T-helper 17 cell (primary cell): ENCODE results near the gene HIVEP3. TPM values are rescaled to one million over a fixed set of nuclear protein-coding genes. Genes with fewer than 3 reads are reported as not detected.

ENCODE experiments used
- ATAC-seq: fragments of 150-1000 bp; cut with Tn5 transposase; 2 replicates; pipeline ENCODE4 v1.10.0; 2021; ENCODE audit warnings: mild to moderate bottlenecking, moderate library complexity
- DNase-seq, 3 donors: peaks; one replicate each; pipeline versions ENCODE4 v3.0.0 to v3.0.0-alpha.2; 2020 to 2021
- H3K9me3 ChIP-seq: one replicate; pipeline ENCODE4 v1.7.0; 2013; ENCODE audit warnings: low read length, mild to moderate bottlenecking; ENCODE audit not compliant: control insufficient read depth, poor library complexity, severe bottlenecking
- H3K27ac Mint-ChIP-seq: one replicate; pipeline ENCODE4 v1.8.0; 2022; ENCODE audit warnings: mild to moderate bottlenecking, moderate library complexity, mixed read lengths
- H3K27me3 Mint-ChIP-seq: one replicate; pipeline ENCODE4 v1.8.0; 2022; ENCODE audit warnings: mixed read lengths
- H3K36me3 Mint-ChIP-seq: one replicate; pipeline ENCODE4 v1.8.0; 2022; ENCODE audit warnings: low read depth, mixed read lengths
- H3K4me1 Mint-ChIP-seq: one replicate; pipeline ENCODE4 v1.8.0; 2022; ENCODE audit warnings: mild to moderate bottlenecking, mixed read lengths
- H3K4me3 Mint-ChIP-seq: one replicate; pipeline ENCODE4 v1.8.0; 2022; ENCODE audit warnings: mild to moderate bottlenecking, moderate library complexity, mixed read lengths
- total RNA-seq, 4 donors: library from RNA in 2 of 4; stranded (reverse) in 2 of 4; gene quantifications; one replicate each; pipeline ENCODE4 v1.2.3 and lab custom pipeline; 2022 to 2026

HIVEP3 gene
- total RNA-seq, 2 donors from 2014 or later: 11.1 to 13.9 TPM

DNA sequence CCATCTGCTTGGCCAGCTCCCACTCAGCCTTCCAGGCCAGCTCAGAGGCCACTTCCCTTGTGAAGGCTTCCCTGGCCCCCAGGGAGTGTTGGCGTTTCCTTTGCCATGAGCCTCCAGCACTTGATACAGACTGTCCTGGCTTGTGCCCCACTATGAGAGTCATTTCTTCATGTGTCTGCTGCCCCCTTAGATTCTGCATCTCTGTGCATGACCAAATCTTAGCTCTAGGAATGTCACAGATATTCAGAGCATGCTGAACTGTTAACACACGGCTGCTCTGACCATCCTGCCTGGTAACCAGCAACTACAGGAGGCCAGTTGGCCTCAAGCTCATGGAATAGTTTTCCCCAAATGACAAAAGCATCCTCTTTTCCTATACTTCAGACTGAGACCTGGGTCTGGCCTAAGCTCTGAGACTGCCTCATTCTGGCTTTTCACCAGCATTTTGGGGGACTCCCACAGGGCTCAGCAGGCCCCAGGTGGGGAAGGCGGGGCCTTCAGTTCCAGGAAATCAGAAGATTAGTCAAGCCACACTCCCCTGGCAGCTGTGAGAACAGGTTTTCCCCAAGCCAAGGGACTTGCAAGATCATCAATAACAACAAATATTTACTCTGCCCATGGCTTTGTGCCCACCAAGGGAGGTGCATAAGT, 251.6 kb downstream of the HIVEP3 start:
- peak; percentile 86 for ATAC-seq
- H3K9me3 ChIP-seq: no peaks in the 10 kb centered on the region
- H3K27me3 Mint-ChIP-seq: no peaks in the 10 kb centered on the region
- peak overlapping the region; percentile 96 for H3K27ac Mint-ChIP-seq
- peaks cover 57% of the 10 kb centered on the region for H3K4me1 Mint-ChIP-seq
- H3K4me3 Mint-ChIP-seq: peak overlapping the region; percentile 47
- peak; percentile 41 to 48 (median 43) for DNase-seq
- H3K36me3 Mint-ChIP-seq: no peaks in the 10 kb centered on the region

DNA sequence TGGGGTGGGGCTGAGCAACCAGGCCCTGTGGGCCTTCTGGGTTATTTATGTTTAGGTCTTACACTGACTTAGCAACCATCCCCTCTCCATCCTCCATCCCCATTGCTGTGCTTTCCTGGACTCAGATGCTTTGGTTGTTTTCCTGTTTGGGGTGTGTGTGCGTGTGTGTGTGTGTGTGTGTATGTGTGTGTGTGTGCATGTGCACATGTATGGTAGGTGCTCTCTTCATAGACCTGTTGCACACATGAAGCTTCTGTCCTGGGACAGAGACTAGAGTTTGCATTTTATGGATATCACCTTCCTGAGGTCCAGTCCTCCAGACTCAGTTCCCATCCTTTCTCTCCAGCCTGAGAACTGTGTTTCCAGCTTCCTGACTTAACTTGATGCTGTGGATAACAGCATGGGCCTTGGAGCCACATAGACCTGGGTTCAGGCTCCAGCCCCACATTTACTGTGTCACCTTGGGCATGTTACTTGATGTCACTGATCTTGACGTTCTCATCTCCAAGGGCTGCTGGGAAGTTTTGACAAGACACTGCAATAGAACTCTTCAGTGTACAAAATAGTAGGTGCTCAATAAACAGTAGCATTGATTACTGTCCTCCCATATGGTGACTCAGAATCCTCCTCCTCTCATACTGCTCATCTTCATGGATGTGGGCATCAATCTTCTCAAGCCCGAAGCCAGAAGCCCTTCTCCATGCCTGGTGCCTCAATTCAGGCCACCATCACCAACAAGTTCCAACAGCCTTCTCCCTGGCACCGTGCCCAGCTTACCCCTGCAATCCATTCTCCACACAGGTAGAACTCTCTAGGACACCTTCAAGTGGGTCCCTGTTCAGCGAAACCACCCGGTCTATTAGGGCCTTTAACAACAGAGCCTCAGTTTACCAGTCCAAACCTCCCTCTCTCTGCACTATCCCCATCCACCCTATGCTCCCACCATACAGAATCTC, 252.5 kb downstream of the HIVEP3 start:
- no peak for DNase-seq
- Mint-ChIP-seq H3K4me1 (peaks cover 55% of the 10 kb centered on the region), H3K27ac (peak overlapping the region; percentile 96), H3K36me3 (no peaks in the 10 kb centered on the region), H3K27me3 (no peaks in the 10 kb centered on the region), H3K4me3 (peak overlapping the region; percentile 47)
- no peak for ATAC-seq
- no peaks in the 10 kb centered on the region for H3K9me3 ChIP-seq

GRCh38 chr1:41664861-41665640, 253.7 kb downstream of the HIVEP3 start:
- Mint-ChIP-seq H3K27me3 (no peaks in the 10 kb centered on the region), H3K36me3 (no peaks in the 10 kb centered on the region), H3K4me1 (peaks cover 55% of the 10 kb centered on the region), H3K27ac (peak overlapping the region; percentile 96), H3K4me3 (no peak overlapping the region)
- DNase-seq (no peak), ATAC-seq (no peak)
- H3K9me3 ChIP-seq: no peaks in the 10 kb centered on the region

DNA sequence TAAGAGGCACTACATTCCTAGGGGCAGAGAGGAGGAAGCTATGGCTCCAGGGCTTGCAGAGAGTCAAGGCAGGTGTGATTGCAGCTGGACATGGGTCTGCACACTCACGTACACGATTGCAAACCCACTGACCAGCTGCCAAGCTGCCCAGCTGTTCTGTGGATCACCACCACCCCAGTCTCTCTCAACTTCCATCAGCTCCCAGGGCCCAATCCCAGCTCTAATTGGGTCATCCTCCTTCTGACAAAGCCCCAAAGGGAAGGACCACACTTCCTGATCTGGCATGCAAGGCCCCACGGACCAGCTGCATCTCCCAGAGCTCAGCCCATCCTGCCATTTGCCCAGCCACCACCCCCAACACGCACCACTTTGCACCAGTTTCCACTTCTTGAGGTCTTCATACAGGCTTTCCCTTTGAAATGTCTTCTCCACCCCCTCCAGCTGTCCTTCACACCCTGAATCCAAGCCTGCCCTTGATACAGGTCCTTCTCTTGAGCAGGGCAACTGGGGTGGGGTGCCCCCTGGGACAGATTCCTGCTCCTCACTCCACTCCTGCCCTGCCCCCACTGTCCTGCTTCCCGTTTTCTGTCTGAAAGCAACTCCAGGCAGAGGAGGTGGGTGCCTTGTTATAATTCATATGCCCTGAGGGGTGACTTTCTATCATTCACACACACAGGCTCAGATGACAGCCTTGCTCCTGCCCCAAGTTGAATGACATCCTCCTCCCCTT, 254.9 kb downstream of the HIVEP3 start:
- no peak for ATAC-seq
- no peaks in the 10 kb centered on the region for H3K9me3 ChIP-seq
- H3K27ac Mint-ChIP-seq: peak overlapping the region; percentile 96
- DNase-seq: no peak
- peak overlapping the region; percentile 63 for H3K4me3 Mint-ChIP-seq
- H3K27me3 Mint-ChIP-seq: peaks cover 5% of the 10 kb centered on the region
- peaks cover 3% of the 10 kb centered on the region for H3K36me3 Mint-ChIP-seq
- H3K4me1 Mint-ChIP-seq: peaks cover 66% of the 10 kb centered on the region

DNA sequence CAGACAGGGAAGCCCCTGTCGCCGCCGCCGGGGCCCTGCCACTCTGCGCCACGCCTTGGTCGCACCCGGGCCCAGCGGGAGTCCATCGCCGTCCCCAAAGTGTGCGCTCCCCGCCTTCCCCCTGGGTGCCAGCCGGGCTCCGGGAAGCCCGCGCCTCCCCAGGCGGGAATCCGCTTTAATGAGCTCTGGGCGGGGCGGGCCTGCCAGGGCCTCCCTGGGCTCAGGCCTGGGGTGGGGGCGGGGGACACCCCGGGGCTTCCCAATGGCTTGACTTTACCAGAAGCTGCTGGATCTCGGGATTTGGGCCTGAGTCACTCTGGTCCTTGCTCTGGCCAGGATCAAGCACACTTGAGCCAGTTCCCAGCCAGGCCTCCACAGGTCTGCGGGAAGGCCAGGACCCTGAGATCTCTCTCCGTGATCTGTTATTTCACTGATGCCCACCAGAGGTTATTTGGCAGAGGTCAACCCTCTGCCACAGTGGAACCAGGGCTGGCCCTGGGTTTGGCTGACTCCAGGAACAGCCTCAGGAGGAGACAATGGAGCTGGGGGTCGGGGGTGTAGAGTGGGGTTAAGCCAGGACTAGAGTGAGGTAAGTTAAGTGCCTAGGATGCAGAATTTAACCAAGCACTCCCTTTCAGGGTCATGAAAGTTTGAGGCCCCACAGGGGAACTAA, 255.8 kb downstream of the HIVEP3 start:
- H3K4me3 Mint-ChIP-seq: peak overlapping the region; percentile 43
- H3K36me3 Mint-ChIP-seq: peaks cover 3% of the 10 kb centered on the region
- H3K27ac Mint-ChIP-seq: peak overlapping the region; percentile 96
- ATAC-seq (no peak), DNase-seq (peak in 1 of 3 donors; percentile 29)
- peaks cover 61% of the 10 kb centered on the region for H3K4me1 Mint-ChIP-seq
- H3K9me3 ChIP-seq: no peaks in the 10 kb centered on the region
- peaks cover 5% of the 10 kb centered on the region for H3K27me3 Mint-ChIP-seq

DNA sequence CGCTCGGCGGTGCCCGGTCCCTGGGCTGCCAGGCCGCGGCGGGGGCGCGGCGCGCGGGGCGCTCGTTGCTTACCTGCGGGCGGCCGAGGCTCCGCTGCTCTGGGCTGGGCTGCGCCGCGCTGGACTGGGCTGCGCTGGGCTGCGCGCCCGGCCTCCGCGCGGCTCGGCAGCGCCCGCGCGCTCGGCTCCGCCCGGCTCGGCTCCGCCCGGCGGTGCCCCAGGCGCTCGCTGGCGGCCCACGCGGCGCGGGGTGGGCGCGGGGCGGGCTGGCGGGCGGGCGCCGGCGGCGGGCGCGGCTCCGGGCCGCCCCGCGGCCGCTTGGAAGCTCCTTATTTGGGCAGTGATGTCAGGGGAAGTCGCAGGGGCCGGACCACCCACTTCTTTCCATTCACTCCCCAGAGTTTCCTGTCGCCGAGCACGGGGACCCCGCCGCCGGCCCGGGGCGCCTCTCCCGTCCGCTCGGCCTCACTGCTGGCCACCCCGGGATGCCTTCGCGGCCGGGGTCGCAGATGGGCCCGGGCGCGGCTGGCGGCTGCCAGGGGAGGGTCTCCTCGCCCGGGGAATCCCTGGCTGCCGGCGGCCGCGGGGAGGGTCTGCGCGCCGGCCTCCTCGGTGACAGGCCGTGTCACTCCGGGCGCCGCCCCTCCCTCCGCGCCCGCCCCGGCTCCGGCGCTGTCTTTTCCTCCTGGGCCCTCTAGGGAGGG, 256.5 kb downstream of the HIVEP3 start:
- ATAC-seq (peak; percentile 85), DNase-seq (peak; percentile 41 to 65 (median 63))
- Mint-ChIP-seq H3K36me3 (peaks cover 3% of the 10 kb centered on the region), H3K4me1 (peaks cover 59% of the 10 kb centered on the region), H3K27ac (peak overlapping the region; percentile 83), H3K4me3 (peak overlapping the region; percentile 43), H3K27me3 (peaks cover 5% of the 10 kb centered on the region)
- no peaks in the 10 kb centered on the region for H3K9me3 ChIP-seq

DNA sequence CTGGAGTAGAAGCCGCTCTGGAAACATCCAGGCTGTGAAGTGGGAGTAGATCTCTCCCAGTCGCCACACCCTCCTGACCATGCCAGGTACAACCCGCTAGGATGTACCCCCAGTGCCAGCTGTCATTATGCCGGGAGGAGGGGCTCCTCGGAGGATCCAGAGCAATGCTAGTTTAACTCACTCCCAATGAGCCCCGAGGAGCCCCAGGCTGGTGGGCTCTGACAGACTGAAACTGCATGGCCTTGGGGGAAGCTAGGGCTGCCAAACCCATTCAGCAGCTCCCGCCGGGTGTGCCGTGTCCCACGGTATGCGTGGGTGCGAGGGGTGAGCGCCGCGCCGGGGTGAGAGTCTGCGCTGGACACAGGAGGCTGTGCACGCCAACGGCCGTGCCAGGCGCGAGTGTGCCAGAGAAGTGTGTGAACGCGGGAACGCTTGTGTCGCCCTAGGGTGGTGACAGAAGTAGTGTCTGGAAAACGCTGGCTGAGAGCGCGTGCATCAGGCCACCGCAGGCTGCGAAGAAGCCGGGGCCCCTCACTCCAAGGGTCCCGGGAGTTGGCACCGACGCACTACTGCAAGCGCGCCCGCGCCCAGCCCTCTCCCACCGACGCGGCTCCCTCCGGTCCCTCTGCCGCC, 257.2 kb downstream of the HIVEP3 start:
- ATAC-seq (peak; percentile 20), DNase-seq (no peak)
- Mint-ChIP-seq H3K36me3 (peaks cover 3% of the 10 kb centered on the region), H3K27me3 (peaks cover 5% of the 10 kb centered on the region), H3K27ac (peak overlapping the region; percentile 83), H3K4me1 (peaks cover 53% of the 10 kb centered on the region), H3K4me3 (peak overlapping the region; percentile 95)
- H3K9me3 ChIP-seq: no peaks in the 10 kb centered on the region

GRCh38 chr1:41660570-41661427, 257.9 kb downstream of the HIVEP3 start:
- no peaks in the 10 kb centered on the region for H3K9me3 ChIP-seq
- DNase-seq (no peak), ATAC-seq (no peak)
- peaks cover 3% of the 10 kb centered on the region for H3K36me3 Mint-ChIP-seq
- peaks cover 5% of the 10 kb centered on the region for H3K27me3 Mint-ChIP-seq
- peaks cover 52% of the 10 kb centered on the region for H3K4me1 Mint-ChIP-seq
- H3K27ac Mint-ChIP-seq: peak overlapping the region; percentile 83
- peak overlapping the region; percentile 95 for H3K4me3 Mint-ChIP-seq

DNA sequence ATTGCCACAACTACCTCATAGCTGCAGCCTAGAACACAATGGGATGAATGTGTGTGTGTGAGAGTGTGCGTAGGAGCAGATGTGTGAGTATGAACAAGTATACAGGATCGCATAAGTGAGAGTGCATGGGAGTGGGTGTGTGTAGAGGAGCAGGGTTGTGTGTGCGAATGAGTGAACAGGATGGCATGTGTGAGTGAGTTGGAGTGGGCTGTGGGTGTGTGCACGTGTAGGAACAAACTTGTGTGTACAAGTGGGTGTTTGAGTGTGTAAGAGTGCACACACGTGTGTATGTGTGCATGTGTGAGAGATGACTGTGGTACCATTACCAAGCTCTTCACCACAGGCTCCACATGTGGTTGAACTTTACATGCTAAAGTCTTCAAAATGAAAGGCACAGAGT, 258.8 kb downstream of the HIVEP3 start:
- no peaks in the 10 kb centered on the region for H3K9me3 ChIP-seq
- Mint-ChIP-seq H3K4me3 (peak overlapping the region; percentile 28), H3K27ac (peak overlapping the region; percentile 60), H3K4me1 (peaks cover 47% of the 10 kb centered on the region), H3K27me3 (peaks cover 5% of the 10 kb centered on the region), H3K36me3 (peaks cover 3% of the 10 kb centered on the region)
- ATAC-seq (no peak), DNase-seq (no peak)

DNA sequence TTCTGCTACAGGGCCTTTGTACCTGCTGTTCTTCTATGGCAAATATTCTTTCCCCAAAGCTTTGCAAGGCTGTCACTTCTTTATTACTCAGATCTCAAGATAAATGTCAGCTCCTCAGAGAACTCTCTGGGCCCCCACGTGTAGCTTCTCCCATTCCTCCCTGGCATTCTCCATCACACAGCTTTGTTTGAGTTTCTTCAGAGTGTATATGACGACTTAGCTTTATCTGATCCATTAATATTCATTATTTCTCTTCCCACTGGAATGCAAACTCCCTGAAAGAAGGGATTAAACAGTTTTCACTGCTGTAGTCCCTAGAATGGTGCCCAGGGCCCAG, 259.6 kb downstream of the HIVEP3 start:
- no peaks in the 10 kb centered on the region for H3K9me3 ChIP-seq
- H3K36me3 Mint-ChIP-seq: peaks cover 3% of the 10 kb centered on the region
- DNase-seq (no peak), ATAC-seq (no peak)
- H3K4me3 Mint-ChIP-seq: peak overlapping the region; percentile 28
- peak overlapping the region; percentile 60 for H3K27ac Mint-ChIP-seq
- peaks cover 5% of the 10 kb centered on the region for H3K27me3 Mint-ChIP-seq
- peaks cover 43% of the 10 kb centered on the region for H3K4me1 Mint-ChIP-seq
